ENCODE data around the gene GLCE. TPM values are rescaled to one million over a fixed set of nuclear protein-coding genes. Genes with fewer than 3 reads are reported as not detected.

Gene GLCE
- total RNA-seq, 3 donors from 2014 or later (not counting 1 experiment from before 2014, with no cell fraction given): 2.0 to 4.5 (median 3.4) TPM

- H3K4me3 ChIP-seq (ENCODE audit: low read length): no peak overlapping the region
- ATAC-seq (no peak), DNase-seq (no peak)
- H3K27me3 ChIP-seq (ENCODE audit: control insufficient read depth, insufficient read depth, low read length): no peaks in the 10 kb centered on the region
- H3K27ac ChIP-seq (ENCODE audit: low read length): no peak overlapping the region
- H3K4me1 ChIP-seq (ENCODE audit: control insufficient read depth, insufficient read depth, low read length): no peaks in the 10 kb centered on the region
- H3K27ac Mint-ChIP-seq: no peak overlapping the region
- no peak for TF ChIP-seq CTCF (IDR thresholded peaks at IDR 0.05)
- H3K36me3 ChIP-seq (ENCODE audit: control insufficient read depth, insufficient read depth, low read length): no peaks in the 10 kb centered on the region
- no peaks in the 10 kb centered on the region for H3K36me3 Mint-ChIP-seq
- no peaks in the 10 kb centered on the region for H3K27me3 Mint-ChIP-seq (ENCODE audit: low read depth in 2 of 2)
- intact Hi-C loops (cut with micrococcal nuclease): no loop called here
- no peak overlapping the region for H3K4me3 Mint-ChIP-seq
- H3K4me1 Mint-ChIP-seq: no peaks in the 10 kb centered on the region
- no peaks in the 10 kb centered on the region for H3K9me3 Mint-ChIP-seq
- H3K9me3 ChIP-seq (ENCODE audit: control insufficient read depth, insufficient read depth, low read length): no peaks in the 10 kb centered on the region
Observed at GRCh38 chr15:69234676-69235075, 74.2 kb downstream of the GLCE start.

- H3K27me3 Mint-ChIP-seq (ENCODE audit: low read depth in 2 of 2): no peaks in the 10 kb centered on the region
- ATAC-seq: no peak
- no peaks in the 10 kb centered on the region for H3K4me1 Mint-ChIP-seq
- DNase-seq: no peak
- WGBS (ENCODE audit: insufficient coverage): 90% methylated on average over 1 of the region's 4 CpGs
- no peaks in the 10 kb centered on the region for H3K9me3 Mint-ChIP-seq
- Histone ChIP-seq H3K4me1 (ENCODE audit: control insufficient read depth, insufficient read depth, low read length) (no peaks in the 10 kb centered on the region), H3K9me3 (ENCODE audit: control insufficient read depth, insufficient read depth, low read length) (no peaks in the 10 kb centered on the region), H3K4me3 (ENCODE audit: low read length) (no peak overlapping the region), H3K36me3 (ENCODE audit: control insufficient read depth, insufficient read depth, low read length) (no peaks in the 10 kb centered on the region), H3K27ac (ENCODE audit: low read length) (no peak overlapping the region), H3K27me3 (ENCODE audit: control insufficient read depth, insufficient read depth, low read length) (no peaks in the 10 kb centered on the region)
- intact Hi-C loops (cut with micrococcal nuclease): no loop called here
- H3K4me3 Mint-ChIP-seq: no peak overlapping the region
- TF ChIP-seq CTCF (IDR thresholded peaks at IDR 0.05): no peak
- H3K36me3 Mint-ChIP-seq: no peaks in the 10 kb centered on the region
- no peak overlapping the region for H3K27ac Mint-ChIP-seq
Observed at GRCh38 chr15:69236505-69236904, 76.1 kb downstream of the GLCE start.

GRCh38 chr15:69237718-69238117 lies 77.3 kb downstream of the GLCE start:
- 100% methylated on average over 1 of the region's 1 CpG for WGBS (ENCODE audit: insufficient coverage)

More at GRCh38 chr15:69237718-69238117, 77.3 kb downstream of the GLCE start:
- TF ChIP-seq CTCF (IDR thresholded peaks at IDR 0.05): no peak
- no peak overlapping the region for H3K4me3 ChIP-seq (ENCODE audit: low read length)
- H3K4me3 Mint-ChIP-seq: no peak overlapping the region
- no peaks in the 10 kb centered on the region for H3K27me3 ChIP-seq (ENCODE audit: control insufficient read depth, insufficient read depth, low read length)
- intact Hi-C loops (cut with micrococcal nuclease): no loop called here
- H3K9me3 Mint-ChIP-seq: no peaks in the 10 kb centered on the region
- no peaks in the 10 kb centered on the region for H3K36me3 Mint-ChIP-seq
- H3K27me3 Mint-ChIP-seq (ENCODE audit: low read depth in 2 of 2): no peaks in the 10 kb centered on the region
- H3K27ac Mint-ChIP-seq: no peak overlapping the region
- no peaks in the 10 kb centered on the region for H3K36me3 ChIP-seq (ENCODE audit: control insufficient read depth, insufficient read depth, low read length)
- no peak overlapping the region for H3K27ac ChIP-seq (ENCODE audit: low read length)
- no peaks in the 10 kb centered on the region for H3K4me1 ChIP-seq (ENCODE audit: control insufficient read depth, insufficient read depth, low read length)
- DNase-seq: no peak
- ATAC-seq: no peak
- H3K9me3 ChIP-seq (ENCODE audit: control insufficient read depth, insufficient read depth, low read length): no peaks in the 10 kb centered on the region
- no peaks in the 10 kb centered on the region for H3K4me1 Mint-ChIP-seq

Measured in natural killer cell (primary cell).